NOMO-1 (cell line): Measurements from ENCODE around the gene LIMS2.
A peak's percentile ranks its signal among the peaks of the same experiment; 100 is the strongest.

Experiments used
- DNase-seq, 2 experiments: peaks; one replicate each; lab custom pipeline; 2025; ENCODE audit not compliant: unreplicated experiment in 2 of 2; lab: John Stamatoyannopoulos, UW

LIMS2 gene

GRCh38 chr2:127701651-127702394, 26.5 kb upstream of the LIMS2 start:
- DNase-seq: peak; percentile 83 to 86

GRCh38 chr2:127701193-127701650, 25.9 kb upstream of the LIMS2 start, which contains the start of gene SFT2D3:
TSS of gene SFT2D3 (plus strand) at chr2:127701497. CDS start at chr2:127701529, 32 bp downstream.
- peak; percentile 91 to 97 for DNase-seq

GRCh38 chr2:127700527-127701192, 25.3 kb upstream of the LIMS2 start:
- DNase-seq: peak; percentile 63 to 93

GRCh38 chr2:127698553-127699355, 23.4 kb upstream of the LIMS2 start:
- no peak for DNase-seq

GRCh38 chr2:127697482-127698180, 22.3 kb upstream of the LIMS2 start:
- no peak for DNase-seq

- no peak for DNase-seq
Observed at GRCh38 chr2:127695491-127696472, 20.5 kb upstream of the LIMS2 start.

- DNase-seq: no peak
Observed at GRCh38 chr2:127694986-127695385, 19.7 kb upstream of the LIMS2 start.

GRCh38 chr2:127690696-127691095, 15.4 kb upstream of the LIMS2 start:
- no peak for DNase-seq

- no peak for DNase-seq
Observed at GRCh38 chr2:127688405-127688804, 13.1 kb upstream of the LIMS2 start.

- no peak for DNase-seq
Observed at GRCh38 chr2:127685410-127686080, 10.2 kb upstream of the LIMS2 start.

- DNase-seq: no peak
Observed at GRCh38 chr2:127683757-127684156, 8.4 kb upstream of the LIMS2 start.

GRCh38 chr2:127683056-127683455, 7.7 kb upstream of the LIMS2 start:
- DNase-seq: no peak

- DNase-seq: no peak
Observed at GRCh38 chr2:127681976-127682857, 6.9 kb upstream of the LIMS2 start.

- DNase-seq: no peak
Observed at GRCh38 chr2:127681288-127681804, 6.0 kb upstream of the LIMS2 start.

GRCh38 chr2:127680706-127681287, 5.5 kb upstream of the LIMS2 start:
- DNase-seq: no peak

GRCh38 chr2:127679680-127680361, 4.5 kb upstream of the LIMS2 start:
- no peak for DNase-seq

- DNase-seq: no peak
Observed at GRCh38 chr2:127678991-127679390, 3.7 kb upstream of the LIMS2 start.
